Measurements from ENCODE around the gene MID1IP1.

MID1IP1 gene

GRCh38 chrX:38816155-38816554 is 14.9 kb downstream of the MID1IP1 start:
- DNase-seq (ENCODE audit: low read depth in 2 of 2): no peak

- no peak for DNase-seq (ENCODE audit: low read depth in 2 of 2)
These were observed 15.9 kb downstream of the MID1IP1 start for GRCh38 chrX:38817004-38817703.

GRCh38 chrX:38819163-38819562 is 17.9 kb downstream of the MID1IP1 start:
- no peak for DNase-seq (ENCODE audit: low read depth in 2 of 2)

- no peak for DNase-seq (ENCODE audit: low read depth in 2 of 2)
These were observed 18.4 kb downstream of the MID1IP1 start for GRCh38 chrX:38819709-38820108.

- no peak for DNase-seq (ENCODE audit: low read depth in 2 of 2)
These were observed 19.5 kb downstream of the MID1IP1 start for GRCh38 chrX:38820751-38821150.

GRCh38 chrX:38824176-38824575 is 22.9 kb downstream of the MID1IP1 start:
- DNase-seq (ENCODE audit: low read depth in 2 of 2): no peak

GRCh38 chrX:38831949-38832348 is 30.7 kb downstream of the MID1IP1 start:
- DNase-seq (ENCODE audit: low read depth in 2 of 2): no peak

- no peak for DNase-seq (ENCODE audit: low read depth in 2 of 2)
These were observed 36.1 kb downstream of the MID1IP1 start for GRCh38 chrX:38837389-38837788.

- no peak for DNase-seq (ENCODE audit: low read depth in 2 of 2)
These were observed 38.0 kb downstream of the MID1IP1 start for GRCh38 chrX:38839277-38839676.

- DNase-seq (ENCODE audit: low read depth in 2 of 2): no peak
These were observed 38.7 kb downstream of the MID1IP1 start for GRCh38 chrX:38839944-38840343.

GRCh38 chrX:38841750-38842149 is 40.5 kb downstream of the MID1IP1 start:
- DNase-seq (ENCODE audit: low read depth in 2 of 2): no peak

GRCh38 chrX:38845426-38845825 is 44.2 kb downstream of the MID1IP1 start:
- no peak for DNase-seq (ENCODE audit: low read depth in 2 of 2)

- DNase-seq (ENCODE audit: low read depth in 2 of 2): no peak
These were observed 46.1 kb downstream of the MID1IP1 start for GRCh38 chrX:38847206-38847902.

GRCh38 chrX:38847903-38848230 is 46.6 kb downstream of the MID1IP1 start:
- DNase-seq (ENCODE audit: low read depth in 2 of 2): no peak

- no peak for DNase-seq (ENCODE audit: low read depth in 2 of 2)
These were observed 47.6 kb downstream of the MID1IP1 start for GRCh38 chrX:38848671-38849455.

- no peak for DNase-seq (ENCODE audit: low read depth in 2 of 2)
These were observed 49.7 kb downstream of the MID1IP1 start for GRCh38 chrX:38850807-38851544.

- no peak for DNase-seq (ENCODE audit: low read depth in 2 of 2)
These were observed 53.0 kb downstream of the MID1IP1 start for GRCh38 chrX:38854305-38854704.

Measured in activated CD8-positive, alpha-beta memory T cell treated with anti-CD3 and anti-CD28 coated beads for 4 hours (primary cell).